ENCODE measurements around the gene GRIA1.

The GRIA1 gene

GRCh38 chr5:153467546-153467945 is 22.9 kb upstream of the GRIA1 start:
- Histone ChIP-seq H3K36me3 (ENCODE audit: control insufficient read depth, insufficient read depth, low read length) (no peaks in the 10 kb centered on the region), H3K4me3 (ENCODE audit: insufficient read depth, low read depth, low read length) (no peak overlapping the region), H3K9me3 (ENCODE audit: control insufficient read depth, low read length) (peaks cover 2% of the 10 kb centered on the region), H3K27me3 (ENCODE audit: control insufficient read depth, insufficient read depth, low read length, poor library complexity, severe bottlenecking) (no peaks in the 10 kb centered on the region), H3K4me1 (ENCODE audit: control insufficient read depth, insufficient read depth, low read length) (no peaks in the 10 kb centered on the region), H3K27ac (ENCODE audit: insufficient read depth, low read depth, low read length, poor library complexity, severe bottlenecking) (no peak overlapping the region)

- Histone ChIP-seq H3K9me3 (ENCODE audit: control insufficient read depth, low read length) (peaks cover 2% of the 10 kb centered on the region), H3K4me1 (ENCODE audit: control insufficient read depth, insufficient read depth, low read length) (no peaks in the 10 kb centered on the region), H3K36me3 (ENCODE audit: control insufficient read depth, insufficient read depth, low read length) (no peaks in the 10 kb centered on the region), H3K27ac (ENCODE audit: insufficient read depth, low read depth, low read length, poor library complexity, severe bottlenecking) (no peak overlapping the region), H3K27me3 (ENCODE audit: control insufficient read depth, insufficient read depth, low read length, poor library complexity, severe bottlenecking) (no peaks in the 10 kb centered on the region), H3K4me3 (ENCODE audit: insufficient read depth, low read depth, low read length) (no peak overlapping the region)
- WGBS, 2 experiments, result 87 to 97% methylated on average over 3 of the region's 3 CpGs
Measured at GRCh38 chr5:153469423-153469822, 21.0 kb upstream of the GRIA1 start.

DNA sequence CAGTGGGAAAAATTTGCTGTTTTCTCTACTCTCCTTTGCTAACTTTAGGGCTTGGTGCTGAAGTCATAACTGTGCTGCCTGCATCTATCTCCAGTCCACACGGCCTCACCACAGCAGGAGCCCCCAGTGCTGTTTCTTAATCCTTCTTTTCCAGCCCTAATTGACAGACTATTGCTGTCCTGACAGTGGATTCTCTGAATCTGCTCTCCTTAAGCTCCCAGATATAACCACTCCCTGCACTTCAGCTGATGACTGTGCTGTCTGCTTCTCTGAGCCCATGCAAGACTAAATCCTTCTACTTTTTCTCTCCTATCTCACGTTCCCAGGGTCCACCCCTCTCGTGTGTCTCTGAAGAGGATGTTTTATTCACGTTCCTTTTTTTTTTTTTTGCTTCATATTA is 19.7 kb upstream of the GRIA1 start:
- Histone ChIP-seq H3K27me3 (ENCODE audit: control insufficient read depth, insufficient read depth, low read length, poor library complexity, severe bottlenecking) (no peaks in the 10 kb centered on the region), H3K36me3 (ENCODE audit: control insufficient read depth, insufficient read depth, low read length) (no peaks in the 10 kb centered on the region), H3K27ac (ENCODE audit: insufficient read depth, low read depth, low read length, poor library complexity, severe bottlenecking) (no peak overlapping the region), H3K9me3 (ENCODE audit: control insufficient read depth, low read length) (no peaks in the 10 kb centered on the region), H3K4me1 (ENCODE audit: control insufficient read depth, insufficient read depth, low read length) (no peaks in the 10 kb centered on the region), H3K4me3 (ENCODE audit: insufficient read depth, low read depth, low read length) (no peak overlapping the region)
- 71 to 80% methylated on average over 3 to 4 of the region's 4 CpGs for WGBS, 2 experiments

DNA sequence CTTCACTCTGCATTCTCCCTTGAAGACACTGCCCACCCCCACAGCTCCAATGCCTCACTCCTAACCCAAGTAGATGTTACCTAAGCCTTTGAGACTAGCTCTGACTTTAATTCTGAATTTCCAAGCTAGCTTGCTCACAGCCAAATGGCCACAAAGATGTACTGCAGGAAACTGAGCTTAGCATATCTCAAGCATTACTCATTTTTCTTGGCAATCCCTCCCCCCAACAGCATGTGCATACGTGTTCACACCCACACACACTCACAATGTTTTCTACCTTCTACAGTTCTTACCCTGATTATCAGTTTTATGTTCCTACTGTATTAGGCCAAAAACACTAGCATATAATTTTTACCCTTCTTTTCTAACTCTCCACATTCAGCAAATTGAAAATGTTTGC is 13.7 kb upstream of the GRIA1 start:
- no peak overlapping the region for H3K27ac ChIP-seq (ENCODE audit: insufficient read depth, low read depth, low read length, poor library complexity, severe bottlenecking)
- 88 to 93% methylated on average over 1 of the region's 1 CpG for WGBS, 2 experiments

DNA sequence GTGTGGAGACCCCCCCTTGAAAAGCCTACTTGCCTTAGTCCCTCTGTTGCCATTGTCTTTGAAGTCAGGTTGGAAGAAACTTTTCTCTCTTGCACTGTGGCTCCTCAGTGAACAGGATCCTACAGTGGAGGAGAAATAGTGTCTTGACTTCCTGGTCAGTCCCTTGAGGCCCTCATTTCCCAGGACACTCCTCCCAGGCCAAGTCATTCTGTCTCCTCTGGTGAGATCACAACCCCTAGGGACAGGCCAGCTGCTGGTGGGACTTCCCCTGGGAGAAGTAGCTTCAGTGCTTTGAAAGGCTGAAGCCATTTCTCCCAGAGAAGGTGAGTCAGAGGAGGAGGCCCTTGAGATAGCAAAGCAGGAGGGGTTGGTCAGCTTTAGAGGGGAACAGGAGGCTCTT is 10.1 kb upstream of the GRIA1 start:
- no peaks in the 10 kb centered on the region for H3K27me3 ChIP-seq (ENCODE audit: control insufficient read depth, insufficient read depth, low read length, poor library complexity, severe bottlenecking)

More for the DNA sequence above, 13.7 kb upstream of the GRIA1 start:
- Histone ChIP-seq H3K9me3 (ENCODE audit: control insufficient read depth, low read length) (no peaks in the 10 kb centered on the region), H3K27me3 (ENCODE audit: control insufficient read depth, insufficient read depth, low read length, poor library complexity, severe bottlenecking) (no peaks in the 10 kb centered on the region), H3K36me3 (ENCODE audit: control insufficient read depth, insufficient read depth, low read length) (no peaks in the 10 kb centered on the region), H3K4me3 (ENCODE audit: insufficient read depth, low read depth, low read length) (no peak overlapping the region), H3K4me1 (ENCODE audit: control insufficient read depth, insufficient read depth, low read length) (no peaks in the 10 kb centered on the region)

GRCh38 chr5:153483482-153483881 is 7.0 kb upstream of the GRIA1 start:
- H3K27ac ChIP-seq (ENCODE audit: insufficient read depth, low read depth, low read length, poor library complexity, severe bottlenecking), result no peak overlapping the region
- no peaks in the 10 kb centered on the region for H3K27me3 ChIP-seq (ENCODE audit: control insufficient read depth, insufficient read depth, low read length, poor library complexity, severe bottlenecking)
- no peaks in the 10 kb centered on the region for H3K36me3 ChIP-seq (ENCODE audit: control insufficient read depth, insufficient read depth, low read length)
- WGBS, 2 experiments, result 91 to 93% methylated on average over 4 of the region's 4 CpGs
- no peak overlapping the region for H3K4me3 ChIP-seq (ENCODE audit: insufficient read depth, low read depth, low read length)
- H3K4me1 ChIP-seq (ENCODE audit: control insufficient read depth, insufficient read depth, low read length), result no peaks in the 10 kb centered on the region
- no peaks in the 10 kb centered on the region for H3K9me3 ChIP-seq (ENCODE audit: control insufficient read depth, low read length)

More for the DNA sequence above, 10.1 kb upstream of the GRIA1 start:
- Histone ChIP-seq H3K27ac (ENCODE audit: insufficient read depth, low read depth, low read length, poor library complexity, severe bottlenecking) (no peak overlapping the region), H3K9me3 (ENCODE audit: control insufficient read depth, low read length) (no peaks in the 10 kb centered on the region), H3K4me3 (ENCODE audit: insufficient read depth, low read depth, low read length) (no peak overlapping the region), H3K4me1 (ENCODE audit: control insufficient read depth, insufficient read depth, low read length) (no peaks in the 10 kb centered on the region), H3K36me3 (ENCODE audit: control insufficient read depth, insufficient read depth, low read length) (no peaks in the 10 kb centered on the region)

DNA sequence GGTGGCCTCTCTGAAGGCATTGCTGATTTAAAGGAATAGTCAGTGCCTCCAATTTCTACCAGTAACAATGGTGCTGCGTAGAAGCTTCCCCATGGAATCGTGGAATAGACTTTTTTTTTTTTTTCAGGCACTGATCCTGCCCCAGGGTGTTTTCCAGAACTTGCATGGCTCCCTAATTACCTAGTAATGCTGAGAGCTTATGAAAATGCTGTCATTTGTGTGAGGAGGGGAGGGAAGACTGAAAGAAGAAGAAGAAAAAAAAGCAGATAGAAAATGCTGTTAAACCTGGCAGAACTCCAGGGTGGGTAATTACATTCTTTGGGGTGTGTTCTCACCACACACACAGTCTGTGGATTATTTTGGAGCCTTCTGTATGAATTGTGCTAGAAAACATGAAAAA is 4.8 kb upstream of the GRIA1 start:
- Histone ChIP-seq H3K27ac (ENCODE audit: insufficient read depth, low read depth, low read length, poor library complexity, severe bottlenecking) (no peak overlapping the region), H3K9me3 (ENCODE audit: control insufficient read depth, low read length) (no peaks in the 10 kb centered on the region), H3K4me1 (ENCODE audit: control insufficient read depth, insufficient read depth, low read length) (peaks cover 8% of the 10 kb centered on the region), H3K36me3 (ENCODE audit: control insufficient read depth, insufficient read depth, low read length) (no peaks in the 10 kb centered on the region), H3K27me3 (ENCODE audit: control insufficient read depth, insufficient read depth, low read length, poor library complexity, severe bottlenecking) (no peaks in the 10 kb centered on the region), H3K4me3 (ENCODE audit: insufficient read depth, low read depth, low read length) (no peak overlapping the region)
- WGBS, 2 experiments, result 89 to 96% methylated on average over 2 of the region's 2 CpGs

GRCh38 chr5:153486771-153487170 is 3.7 kb upstream of the GRIA1 start:
- H3K4me1 ChIP-seq (ENCODE audit: control insufficient read depth, insufficient read depth, low read length), result peaks cover 13% of the 10 kb centered on the region
- no peaks in the 10 kb centered on the region for H3K9me3 ChIP-seq (ENCODE audit: control insufficient read depth, low read length)
- H3K4me3 ChIP-seq (ENCODE audit: insufficient read depth, low read depth, low read length), result no peak overlapping the region
- no peak overlapping the region for H3K27ac ChIP-seq (ENCODE audit: insufficient read depth, low read depth, low read length, poor library complexity, severe bottlenecking)
- H3K27me3 ChIP-seq (ENCODE audit: control insufficient read depth, insufficient read depth, low read length, poor library complexity, severe bottlenecking), result peaks cover 11% of the 10 kb centered on the region
- no peaks in the 10 kb centered on the region for H3K36me3 ChIP-seq (ENCODE audit: control insufficient read depth, insufficient read depth, low read length)
- 79 to 83% methylated on average over 2 of the region's 2 CpGs for WGBS, 2 experiments

DNA sequence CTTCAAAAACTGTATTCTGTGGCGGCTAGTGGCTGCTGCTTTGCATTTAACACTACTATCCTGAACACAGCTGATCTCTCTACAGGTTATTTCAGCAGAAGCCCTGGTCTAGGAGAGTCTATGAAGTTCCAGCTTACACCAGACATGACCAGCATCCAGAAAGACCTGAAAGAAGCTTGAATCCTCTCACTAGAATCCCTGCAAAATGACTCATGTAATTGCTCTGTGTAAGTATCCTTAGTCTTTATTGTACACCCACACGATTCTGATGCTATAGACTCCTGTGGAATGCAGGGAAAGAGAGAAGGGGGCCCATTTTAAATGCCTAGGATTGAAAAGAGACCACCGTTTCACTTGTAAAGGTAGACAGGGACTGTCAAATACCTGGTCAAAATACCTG is 859 bp upstream of the GRIA1 start:
- H3K27ac ChIP-seq (ENCODE audit: insufficient read depth, low read depth, low read length, poor library complexity, severe bottlenecking), result no peak overlapping the region
- WGBS, 2 experiments, result 87% methylated on average over 3 of the region's 3 CpGs
- no peaks in the 10 kb centered on the region for H3K9me3 ChIP-seq (ENCODE audit: control insufficient read depth, low read length)
- H3K27me3 ChIP-seq (ENCODE audit: control insufficient read depth, insufficient read depth, low read length, poor library complexity, severe bottlenecking), result peaks cover 11% of the 10 kb centered on the region
- no peaks in the 10 kb centered on the region for H3K36me3 ChIP-seq (ENCODE audit: control insufficient read depth, insufficient read depth, low read length)
- no peak overlapping the region for H3K4me3 ChIP-seq (ENCODE audit: insufficient read depth, low read depth, low read length)
- H3K4me1 ChIP-seq (ENCODE audit: control insufficient read depth, insufficient read depth, low read length), result peaks cover 19% of the 10 kb centered on the region

- Histone ChIP-seq H3K4me3 (ENCODE audit: insufficient read depth, low read depth, low read length) (peak overlapping the region; percentile 28), H3K27ac (ENCODE audit: insufficient read depth, low read depth, low read length, poor library complexity, severe bottlenecking) (no peak overlapping the region), H3K4me1 (ENCODE audit: control insufficient read depth, insufficient read depth, low read length) (peaks cover 19% of the 10 kb centered on the region), H3K9me3 (ENCODE audit: control insufficient read depth, low read length) (no peaks in the 10 kb centered on the region), H3K36me3 (ENCODE audit: control insufficient read depth, insufficient read depth, low read length) (no peaks in the 10 kb centered on the region), H3K27me3 (ENCODE audit: control insufficient read depth, insufficient read depth, low read length, poor library complexity, severe bottlenecking) (peaks cover 11% of the 10 kb centered on the region)
- WGBS, 2 experiments, result 64 to 70% methylated on average over 13 to 14 of the region's 14 CpGs
Measured at GRCh38 chr5:153491038-153491744, 721 bp downstream of the GRIA1 start.

- Histone ChIP-seq H3K4me3 (ENCODE audit: insufficient read depth, low read depth, low read length) (peak overlapping the region; percentile 28), H3K36me3 (ENCODE audit: control insufficient read depth, insufficient read depth, low read length) (no peaks in the 10 kb centered on the region), H3K4me1 (ENCODE audit: control insufficient read depth, insufficient read depth, low read length) (peaks cover 19% of the 10 kb centered on the region), H3K9me3 (ENCODE audit: control insufficient read depth, low read length) (no peaks in the 10 kb centered on the region), H3K27ac (ENCODE audit: insufficient read depth, low read depth, low read length, poor library complexity, severe bottlenecking) (no peak overlapping the region), H3K27me3 (ENCODE audit: control insufficient read depth, insufficient read depth, low read length, poor library complexity, severe bottlenecking) (peaks cover 11% of the 10 kb centered on the region)
- WGBS, 2 experiments, result 80 to 81% methylated on average over 8 of the region's 8 CpGs
Measured at GRCh38 chr5:153491856-153492255, 1.4 kb downstream of the GRIA1 start.

Data from ectodermal cell (in vitro differentiated cells).